ENCODE measurements around the gene SKOR2.
"Not testable (repeated sequence)": the region's sequence is repeated elsewhere in the genome, so short reads cannot be mapped to it uniquely, and the experiment has no call there.

The SKOR2 gene

GRCh38 chr18:47184419-47185050, 66.9 kb downstream of the SKOR2 start:
- no peak for DNase-seq

- DNase-seq = not testable (repeated sequence)
These were observed 69.3 kb downstream of the SKOR2 start for GRCh38 chr18:47182156-47182555.

GRCh38 chr18:47180765-47181164, 70.7 kb downstream of the SKOR2 start:
- no peak for DNase-seq

- no peak for DNase-seq
These were observed 71.9 kb downstream of the SKOR2 start for GRCh38 chr18:47179520-47179919.

GRCh38 chr18:47175898-47176575, 75.4 kb downstream of the SKOR2 start, which contains the start of gene IER3IP1:
IER3IP1 (minus strand) TSS chr18:47176364; CDS start chr18:47176277, 87 bp downstream.
- DNase-seq = peak; percentile 43

GRCh38 chr18:47175283-47175897, 76.1 kb downstream of the SKOR2 start:
- no peak for DNase-seq

- DNase-seq = no peak
These were observed 76.8 kb downstream of the SKOR2 start for GRCh38 chr18:47174545-47175116.

- no peak for DNase-seq
These were observed 79.0 kb downstream of the SKOR2 start for GRCh38 chr18:47172476-47172875.

- DNase-seq = no peak
These were observed 82.5 kb downstream of the SKOR2 start for GRCh38 chr18:47168913-47169312.

GRCh38 chr18:47168509-47168908, 83.0 kb downstream of the SKOR2 start:
- DNase-seq = no peak

- no peak for DNase-seq
These were observed 85.2 kb downstream of the SKOR2 start for GRCh38 chr18:47166294-47166693.

GRCh38 chr18:47163241-47163640, 88.2 kb downstream of the SKOR2 start:
- DNase-seq = no peak

- DNase-seq = no peak
These were observed 91.2 kb downstream of the SKOR2 start for GRCh38 chr18:47160256-47160655.

GRCh38 chr18:47158404-47158803, 93.1 kb downstream of the SKOR2 start:
- DNase-seq = not testable (repeated sequence)

All from KG1 (cell line).